ENCODE measurements around the gene NELFA. TPM values are rescaled to one million over a fixed set of nuclear protein-coding genes. Genes with fewer than 3 reads are reported as not detected.
"Not testable (repeated sequence)": the region's sequence is repeated elsewhere in the genome, so short reads cannot be mapped to it uniquely, and the experiment has no call there.

NELFA gene
- total RNA-seq, 1 donor: 19.9 TPM

DNA sequence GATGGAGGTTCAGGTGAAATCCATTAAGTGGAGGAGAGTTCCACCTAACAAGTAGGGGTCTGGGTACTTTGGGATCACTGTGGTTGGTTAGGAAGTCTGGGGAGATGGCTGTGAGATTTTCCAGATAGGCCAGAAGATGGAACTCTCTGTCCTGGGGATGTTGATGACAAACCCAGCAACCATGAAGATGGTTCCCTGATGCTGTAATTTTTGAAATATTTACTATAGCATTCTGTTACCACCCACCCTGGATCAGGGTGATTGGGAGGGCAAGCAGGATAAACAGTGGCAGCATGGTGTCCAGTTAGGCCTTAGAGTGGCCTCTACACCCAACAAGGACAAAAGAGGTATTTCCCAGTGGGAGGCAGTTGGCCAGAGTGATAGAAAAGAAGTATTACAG, 15.9 kb upstream of the NELFA start:
- no peak for DNase-seq (ENCODE audit: insufficient read length, low spot score, missing footprints)
- Histone ChIP-seq H3K4me1 (ENCODE audit: insufficient read depth, low read length) (no peaks in the 10 kb centered on the region), H3K27me3 (ENCODE audit: insufficient read depth, low read length) (peaks cover 24% of the 10 kb centered on the region), H3K36me3 (ENCODE audit: insufficient read depth, low read length) (no peaks in the 10 kb centered on the region), H4K20me1 (ENCODE audit: insufficient read depth, low read length) (no peaks in the 10 kb centered on the region), H3K79me2 (ENCODE audit: insufficient read depth, low read length) (no peaks in the 10 kb centered on the region), H3K4me2 (ENCODE audit: insufficient read depth, low read length) (no peak overlapping the region), H3K9me3 (ENCODE audit: low read depth, low read length) (no peaks in the 10 kb centered on the region), H3K4me3 (ENCODE audit: insufficient read depth, low read length) (no peak overlapping the region), H2AFZ (ENCODE audit: low read length) (no peak overlapping the region), H3K27ac (ENCODE audit: low read depth, low read length) (no peak overlapping the region)
- TF ChIP-seq CTCF (IDR thresholded peaks at IDR 0.05; ENCODE audit: extremely low read depth, low read depth, low read length): no peak

DNA sequence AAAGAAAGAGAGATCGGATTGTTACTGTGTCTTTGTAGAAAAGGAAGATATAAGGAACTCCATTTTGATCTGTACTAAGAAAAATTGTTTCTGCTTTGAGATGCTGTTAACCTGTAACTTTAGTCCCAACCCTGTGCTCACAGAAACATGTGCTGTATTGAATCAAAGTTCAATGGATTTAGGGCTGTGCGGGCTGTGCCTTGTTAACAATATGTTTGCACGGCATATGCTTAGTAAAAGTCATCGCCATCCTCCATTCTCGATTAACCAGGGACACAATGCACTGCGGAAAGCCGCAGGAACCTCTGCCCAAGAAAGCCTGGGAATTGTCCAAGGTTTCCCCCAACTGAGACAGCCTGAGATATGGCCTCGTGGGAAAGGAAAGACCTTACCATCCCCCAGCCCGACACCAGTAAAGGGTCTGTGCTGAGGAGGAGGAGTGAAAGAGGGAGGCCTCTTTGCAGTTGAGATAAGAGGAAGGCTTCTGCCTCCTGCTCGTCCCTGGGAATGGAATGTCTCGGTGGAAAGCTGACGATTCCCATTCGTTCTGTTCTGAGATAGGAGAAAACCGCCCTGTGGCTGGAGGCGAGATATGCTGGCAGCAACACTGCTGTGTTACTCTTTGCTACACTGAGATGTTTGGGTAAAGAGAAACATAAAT, 12.7 kb upstream of the NELFA start:
- not testable (repeated sequence) for H4K20me1 ChIP-seq (ENCODE audit: insufficient read depth, low read length); DNase-seq (ENCODE audit: insufficient read length, low spot score, missing footprints); H3K4me1 ChIP-seq (ENCODE audit: insufficient read depth, low read length)

GRCh38 chr4:2015008-2015407, 6.2 kb upstream of the NELFA start:
- H3K79me2 ChIP-seq (ENCODE audit: insufficient read depth, low read length): no peaks in the 10 kb centered on the region
- no peaks in the 10 kb centered on the region for H3K36me3 ChIP-seq (ENCODE audit: insufficient read depth, low read length)
- no peak for TF ChIP-seq CTCF (IDR thresholded peaks at IDR 0.05; ENCODE audit: extremely low read depth, low read depth, low read length)
- no peak overlapping the region for H3K4me2 ChIP-seq (ENCODE audit: insufficient read depth, low read length)
- no peaks in the 10 kb centered on the region for H3K27me3 ChIP-seq (ENCODE audit: insufficient read depth, low read length)
- H3K27ac ChIP-seq (ENCODE audit: low read depth, low read length): no peak overlapping the region
- no peak overlapping the region for H2AFZ ChIP-seq (ENCODE audit: low read length)
- H3K4me1 ChIP-seq (ENCODE audit: insufficient read depth, low read length): no peaks in the 10 kb centered on the region
- H3K9me3 ChIP-seq (ENCODE audit: low read depth, low read length): no peaks in the 10 kb centered on the region
- H3K4me3 ChIP-seq (ENCODE audit: insufficient read depth, low read length): no peak overlapping the region
- H4K20me1 ChIP-seq (ENCODE audit: insufficient read depth, low read length): no peaks in the 10 kb centered on the region
- no peak for DNase-seq (ENCODE audit: insufficient read length, low spot score, missing footprints)

More for the DNA sequence above, 12.7 kb upstream of the NELFA start:
- not testable (repeated sequence) for H3K4me3 ChIP-seq (ENCODE audit: insufficient read depth, low read length); H3K79me2 ChIP-seq (ENCODE audit: insufficient read depth, low read length); H3K4me2 ChIP-seq (ENCODE audit: insufficient read depth, low read length); H3K27ac ChIP-seq (ENCODE audit: low read depth, low read length); H3K9me3 ChIP-seq (ENCODE audit: low read depth, low read length); H2AFZ ChIP-seq (ENCODE audit: low read length); H3K36me3 ChIP-seq (ENCODE audit: insufficient read depth, low read length)
- H3K27me3 ChIP-seq (ENCODE audit: insufficient read depth, low read length): peaks cover 18% of the 10 kb centered on the region

GRCh38 chr4:2011583-2011982, 2.8 kb upstream of the NELFA start:
- no peaks in the 10 kb centered on the region for H3K9me3 ChIP-seq (ENCODE audit: low read depth, low read length)
- TF ChIP-seq CTCF (IDR thresholded peaks at IDR 0.05; ENCODE audit: extremely low read depth, low read depth, low read length): no peak

More at GRCh38 chr4:2011583-2011982, 2.8 kb upstream of the NELFA start:
- Histone ChIP-seq H4K20me1 (ENCODE audit: insufficient read depth, low read length) (peaks cover 14% of the 10 kb centered on the region), H3K36me3 (ENCODE audit: insufficient read depth, low read length) (no peaks in the 10 kb centered on the region), H3K27me3 (ENCODE audit: insufficient read depth, low read length) (no peaks in the 10 kb centered on the region), H3K4me2 (ENCODE audit: insufficient read depth, low read length) (no peak overlapping the region), H3K79me2 (ENCODE audit: insufficient read depth, low read length) (peaks cover 22% of the 10 kb centered on the region), H3K4me3 (ENCODE audit: insufficient read depth, low read length) (no peak overlapping the region), H3K27ac (ENCODE audit: low read depth, low read length) (no peak overlapping the region), H2AFZ (ENCODE audit: low read length) (no peak overlapping the region), H3K4me1 (ENCODE audit: insufficient read depth, low read length) (peaks cover 5% of the 10 kb centered on the region)
- no peak for DNase-seq (ENCODE audit: insufficient read length, low spot score, missing footprints)
